H1 (cell line): Measurements from ENCODE around the gene KIF1B. TPM values are rescaled to one million over a fixed set of nuclear protein-coding genes. Genes with fewer than 3 reads are reported as not detected.

Experiments
- CTCF ChIA-PET: fragments of 300-600 bp; sonication (Branson Sonifier 250); formaldehyde crosslinking; loops from one replicate; lab custom pipeline; 2021; ENCODE audit not compliant: partially characterized antibody; lab: Charles Lee
- POLR2A ChIA-PET: fragments of 300-600 bp; sonication (Branson Sonifier 250); formaldehyde crosslinking; loops from one replicate; lab custom pipeline; 2021; ENCODE audit warnings: inconsistent platforms; ENCODE audit not compliant: partially characterized antibody; lab: Charles Lee
- DNase-seq, 2 experiments: peaks; one replicate each; pipeline versions ENCODE4 v3.0.0 to v3.0.0-alpha.2; 2010 to 2022; ENCODE audit warnings: low spot score in 2 of 2, low read depth in 1 of 2, mixed read lengths in 1 of 2
- FAIRE-seq: peaks from 2 replicates; lab custom pipeline; 2011; peaks lifted over from hg19 to GRCh38; lab: Jason Lieb, UNC
- H2AFZ ChIP-seq: 2 replicates; pipeline ENCODE4 v1.8.1; 2012; ENCODE audit warnings: low read length, inconsistent platforms
- H2AK5ac ChIP-seq: 2 replicates; pipeline ENCODE4 v1.6.1; 2013; ENCODE audit warnings: low read depth, low read length
- H2BK120ac ChIP-seq: replicated peaks from 2 replicates; pipeline ENCODE3; 2013; ENCODE audit warnings: low read depth, low read length, inconsistent platforms
- H2BK12ac ChIP-seq: 2 replicates; pipeline ENCODE4 v1.6.1; 2013; ENCODE audit warnings: low read depth, low read length
- H2BK15ac ChIP-seq: 2 replicates; pipeline ENCODE4 v1.6.1; 2013; ENCODE audit warnings: low read length
- H2BK20ac ChIP-seq: 2 replicates; pipeline ENCODE4 v1.6.1; 2013; ENCODE audit warnings: low read length
- H2BK5ac ChIP-seq: 2 replicates; pipeline ENCODE4 v1.6.1; 2013; ENCODE audit warnings: low read depth, low read length
- H3K14ac ChIP-seq: 2 replicates; pipeline ENCODE4 v1.6.1; 2013; ENCODE audit warnings: inconsistent platforms; ENCODE audit not compliant: insufficient read length
- H3K18ac ChIP-seq: 2 replicates; pipeline ENCODE4 v1.6.1; 2013; ENCODE audit warnings: low read length; ENCODE audit errors: extremely low read depth
- H3K23ac ChIP-seq: 2 replicates; pipeline ENCODE4 v1.6.1; 2013; ENCODE audit warnings: inconsistent platforms; ENCODE audit not compliant: insufficient read length
- H3K23me2 ChIP-seq: 2 replicates; pipeline ENCODE4 v1.6.1; 2013; ENCODE audit warnings: low read depth, low read length
- H3K27ac ChIP-seq: 2 replicates; pipeline ENCODE4 v1.6.1; 2011; ENCODE audit warnings: low read depth, low read length, inconsistent platforms
- H3K27me3 ChIP-seq, 4 experiments: replicated peaks in 1 of 4; 1 replicate in 1 of 4; 2 replicates in 3 of 4; pipeline versions ENCODE4 v1.6.1 to v1.8.1; 2011 to 2013; ENCODE audit warnings: low read length in 3 of 4, mild to moderate bottlenecking in 3 of 4, inconsistent platforms in 2 of 4, mixed read lengths in 2 of 4, moderate library complexity in 1 of 4; ENCODE audit not compliant: control insufficient read depth in 3 of 4, insufficient read depth in 3 of 4; ENCODE audit errors: extremely low read depth in 1 of 4
- H3K36me3 ChIP-seq, 4 experiments: 2 replicates each; pipeline versions ENCODE4 v1.6.1 to v1.8.1; 2011 to 2013; ENCODE audit warnings: mild to moderate bottlenecking in 4 of 4, low read length in 3 of 4, moderate library complexity in 2 of 4, control low read depth in 1 of 4, inconsistent platforms in 1 of 4; ENCODE audit not compliant: insufficient read depth in 4 of 4, control insufficient read depth in 2 of 4
- H3K4ac ChIP-seq: replicated peaks from 2 replicates; pipeline ENCODE3; 2013; ENCODE audit warnings: low read length, low read depth, mixed read lengths, inconsistent platforms; ENCODE audit not compliant: insufficient read length
- H3K4me1 ChIP-seq, 4 experiments: replicated peaks in 1 of 4; 1 replicate in 1 of 4; 2 replicates in 3 of 4; pipeline versions ENCODE4 v1.6.1 to v1.8.1; 2011 to 2013; ENCODE audit warnings: low read length in 3 of 4, inconsistent platforms in 2 of 4, mixed read lengths in 1 of 4; ENCODE audit not compliant: insufficient read depth in 4 of 4, control insufficient read depth in 3 of 4
- H3K4me2 ChIP-seq, 2 experiments: 2 replicates each; pipeline versions ENCODE4 v1.6.1 to v1.8.1; 2011 to 2013; ENCODE audit warnings: low read depth in 2 of 2, low read length in 2 of 2, control low read depth in 1 of 2, inconsistent platforms in 1 of 2, mild to moderate bottlenecking in 1 of 2; ENCODE audit not compliant: insufficient read depth in 1 of 2
- H3K4me3 ChIP-seq, 4 experiments: fragments of 200-600, 300-600 bp in 1 of 4; sonication (generic), shearing (Covaris generic), sonication (Bioruptor Twin) in 1 of 4; 2 replicates each; pipeline versions ENCODE4 v1.5.1 to v1.8.1; 2011 to 2016; ENCODE audit warnings: low read length in 4 of 4, low read depth in 3 of 4, control low read depth in 2 of 4, inconsistent platforms in 2 of 4, mild to moderate bottlenecking in 2 of 4, mixed read lengths in 1 of 4, moderate library complexity in 1 of 4; ENCODE audit not compliant: insufficient read depth in 2 of 4; ENCODE audit errors: extremely low read depth in 1 of 4
- H3K56ac ChIP-seq: replicated peaks from 2 replicates; pipeline ENCODE3; 2013; ENCODE audit warnings: low read depth, mild to moderate bottlenecking, mixed read lengths, low read length, inconsistent platforms; ENCODE audit not compliant: insufficient read length
- H3K79me1 ChIP-seq: 2 replicates; pipeline ENCODE4 v1.6.1; 2013; ENCODE audit warnings: low read depth, low read length, control low read depth
- H3K79me2 ChIP-seq, 2 experiments: 2 replicates each; pipeline versions ENCODE4 v1.6.1 to v1.8.1; 2012 to 2013; ENCODE audit warnings: low read length in 2 of 2, mild to moderate bottlenecking in 2 of 2, inconsistent platforms in 1 of 2; ENCODE audit not compliant: insufficient read depth in 2 of 2, control insufficient read depth in 1 of 2
- H3K9ac ChIP-seq, 4 experiments: replicated peaks in 1 of 4; 1 replicate in 1 of 4; 2 replicates in 3 of 4; pipeline versions ENCODE4 v1.6.1 to v1.8.1; 2011 to 2013; ENCODE audit warnings: low read depth in 3 of 4, low read length in 3 of 4, control low read depth in 2 of 4, mild to moderate bottlenecking in 2 of 4, moderate library complexity in 2 of 4, inconsistent platforms in 1 of 4; ENCODE audit errors: extremely low read depth in 1 of 4
- H3K9me3 ChIP-seq, 2 experiments: 2 replicates each; pipeline versions ENCODE4 v1.6.1 to v1.8.1; 2012 to 2013; ENCODE audit warnings: mild to moderate bottlenecking in 2 of 2, moderate library complexity in 2 of 2, control low read depth in 1 of 2, inconsistent platforms in 1 of 2, low read depth in 1 of 2, low read length in 1 of 2, mixed read lengths in 1 of 2; ENCODE audit not compliant: insufficient read depth in 2 of 2
- H4K20me1 ChIP-seq, 2 experiments: replicated peaks in 1 of 2; 2 replicates each; pipeline versions ENCODE3 to v1.8.1; 2011 to 2013; ENCODE audit warnings: inconsistent platforms in 2 of 2, low read length in 2 of 2, mild to moderate bottlenecking in 1 of 2; ENCODE audit not compliant: insufficient read depth in 2 of 2, control insufficient read depth in 1 of 2
- H4K5ac ChIP-seq: 2 replicates; pipeline ENCODE4 v1.6.1; 2013; ENCODE audit warnings: low read length, low read depth, mixed read lengths, inconsistent platforms; ENCODE audit not compliant: insufficient read length
- H4K8ac ChIP-seq: 2 replicates; pipeline ENCODE4 v1.8.0; 2013; ENCODE audit warnings: mild to moderate bottlenecking, moderate library complexity, low read length, inconsistent platforms; ENCODE audit not compliant: insufficient read depth; ENCODE audit errors: extremely low read depth
- H4K91ac ChIP-seq: replicated peaks from 2 replicates; pipeline ENCODE3; 2013; ENCODE audit warnings: low read length, mixed read lengths, inconsistent platforms; ENCODE audit not compliant: insufficient read length
- ASH2L ChIP-seq: fragments of 200-600, 300-600 bp; sonication (generic); IDR thresholded peaks from one replicate; pipeline ENCODE4 v1.7.1; 2017; ENCODE audit warnings: low read length
- CEBPB ChIP-seq: IDR thresholded peaks from 2 replicates; pipeline ENCODE4 v1.6.1; 2012; ENCODE audit warnings: low read depth, low read length
- EGR1 ChIP-seq: IDR thresholded peaks from 2 replicates; pipeline ENCODE4 v1.6.1; 2011; ENCODE audit warnings: low read depth, low read length, borderline replicate concordance
- HDAC6 ChIP-seq: IDR thresholded peaks from one replicate; pipeline ENCODE4 v1.7.1; 2012; ENCODE audit warnings: low read depth, mild to moderate bottlenecking, inconsistent platforms, low read length, moderate library complexity
- JUN ChIP-seq: IDR thresholded peaks from 2 replicates; pipeline ENCODE4 v1.6.1; 2011; ENCODE audit warnings: low read depth, mild to moderate bottlenecking, improper control_type of control experiment, low read length
- JUND ChIP-seq: IDR thresholded peaks from 2 replicates; pipeline ENCODE4 v1.6.1; 2011; ENCODE audit warnings: mild to moderate bottlenecking, improper control_type of control experiment, low read length
- KDM5A ChIP-seq: fragments of 200-600 bp; IDR thresholded peaks from 2 replicates; pipeline ENCODE4 v1.7.1; 2012; ENCODE audit warnings: mild to moderate bottlenecking, low read length, inconsistent platforms, mixed read lengths
- RNF2 ChIP-seq: fragments of 200-900, 300-1000 bp; sonication (generic); IDR thresholded peaks from 2 replicates; pipeline ENCODE4 v1.7.1; 2016; ENCODE audit warnings: borderline replicate concordance, low read depth, mild to moderate bottlenecking, antibody characterized with exemption, low read length; ENCODE audit not compliant: poor library complexity, severe bottlenecking; ENCODE audit errors: missing control alignments
- SIRT6 ChIP-seq: IDR thresholded peaks from one replicate; pipeline ENCODE4 v1.7.1; 2012; ENCODE audit warnings: low read length, inconsistent platforms
- SIX5 ChIP-seq: IDR thresholded peaks from 2 replicates; pipeline ENCODE4 v1.6.1; 2011; ENCODE audit warnings: mild to moderate bottlenecking, low read depth, low read length
- SUZ12 ChIP-seq: fragments of 200-600 bp; sonication (generic); IDR thresholded peaks from 2 replicates; pipeline ENCODE4 v1.6.1; 2012; ENCODE audit warnings: mild to moderate bottlenecking, inconsistent platforms, low read length, moderate library complexity, mixed read lengths
- TEAD4 ChIP-seq: IDR thresholded peaks from 2 replicates; pipeline ENCODE4 v1.6.1; 2012; ENCODE audit warnings: low read depth, low read length, inconsistent platforms, mixed read lengths
- WGBS, 2 experiments: shearing (Covaris generic) in 1 of 2; methylation state at CpG; one replicate each; pipeline versions ENCODE4 v1.1.6 to v1.1.7; 2013 to 2015; ENCODE audit warnings: low lambda C conversion rate in 2 of 2, mixed read lengths in 2 of 2, inconsistent platforms in 1 of 2, low coverage in 1 of 2, missing lambda C conversion rate in 1 of 2; ENCODE audit not compliant: insufficient replicate concordance in 2 of 2, insufficient coverage in 1 of 2, insufficient read length in 1 of 2; ENCODE audit errors: extremely low coverage in 1 of 2, missing lambda C conversion rate in 1 of 2; 5-methylcytosine and 5-hydroxymethylcytosine counted together
- polyA plus RNA-seq, 7 experiments: library from polyadenylated mRNA; depleted of rRNA in 3 of 7; stranded (reverse) in 5 of 7; unstranded in 2 of 7; fragments of >200 nt in 5 of 7; fragments of 200-250 nt in 2 of 7; gene quantifications; 1 replicate in 5 of 7; 2 replicates in 1 of 7; 4 replicates in 1 of 7; pipeline versions ENCODE4 v1.2.1 to v1.2.3, GENCODE V29; 2011 to 2013; ENCODE audit warnings: missing spikeins in 2 of 7, mixed read lengths in 2 of 7
- total RNA-seq: library from RNA; stranded (reverse); fragmentation: NEBNext Ultra II Directional; extraction: Animal tissue kit (Norgen Biotek cat#: 25700); gene quantifications from 2 replicates; pipeline ENCODE4 v1.2.1, GENCODE V29; 2021

The KIF1B gene
- total and polyA plus RNA-seq, 2 of the 8 experiments (the other 6 are each of a cell fraction or from before 2014, with no cell fraction given), result 39.1 to 74.2 TPM

DNA sequence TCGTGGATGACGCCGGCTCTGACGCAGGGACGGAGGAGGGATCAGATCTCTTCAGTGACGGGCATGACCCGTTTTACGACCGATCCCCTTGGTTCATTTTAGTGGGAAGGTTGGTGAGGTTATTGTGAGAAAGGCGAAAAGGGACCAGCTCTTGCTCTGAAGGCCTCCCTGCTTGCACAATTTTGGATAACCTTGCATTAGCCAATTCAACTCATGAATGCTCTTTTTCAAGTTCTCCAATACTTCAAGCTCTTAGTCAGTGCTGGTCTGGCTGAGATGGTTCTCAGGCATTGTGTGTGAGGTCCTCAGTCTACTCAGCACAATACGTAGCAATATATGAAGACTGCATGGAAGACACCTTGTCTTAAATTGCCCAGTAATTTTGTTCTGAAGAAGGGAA lies 115.9 kb downstream of the KIF1B start:
- Histone ChIP-seq H3K79me2 (no peaks in the 10 kb centered on the region), H4K91ac (no peak overlapping the region), H3K4me2 (no peak overlapping the region), H3K4ac (no peak overlapping the region), H2BK5ac (no peak overlapping the region), H2BK12ac (no peak overlapping the region), H3K4me1 (no peaks in the 10 kb centered on the region), H2BK15ac (no peak overlapping the region), H3K18ac (no peak overlapping the region), H2BK20ac (no peak overlapping the region), H2BK120ac (no peak overlapping the region), H4K20me1 (no peaks in the 10 kb centered on the region), H3K27ac (no peak overlapping the region), H3K27me3 (no peaks in the 10 kb centered on the region), H3K56ac (no peak overlapping the region), H4K8ac (no peak overlapping the region; the same call in 1 of the 2 replicates), H3K23ac (no peak overlapping the region), H3K79me1 (no peaks in the 10 kb centered on the region), H3K4me3 (no peak overlapping the region), H3K9me3 (no peaks in the 10 kb centered on the region), H3K14ac (no peak overlapping the region), H4K5ac (no peak overlapping the region), H3K9ac (no peak overlapping the region), H3K36me3 (peaks cover 2 to 26% (median 5%) of the 10 kb centered on the region in 4 experiments; a peak in 5 of 8 replicates), H3K23me2 (no peaks in the 10 kb centered on the region), H2AK5ac (no peak overlapping the region), H2AFZ (no peak overlapping the region)
- ChIA-PET POLR2A (interaction anchor here (1.5 kb wide), 1 partner anchor 8 kb away, joined by 5 read pairs; no protein-coding TSS in a partner anchor), CTCF (interaction anchor here (0.5 to 1.0 kb wide), 3 partner anchors 12 to 542 kb away, joined by 3 read pairs; no protein-coding TSS in a partner anchor)
- FAIRE-seq (no peak), DNase-seq (peak in 1 of 2 experiments; percentile 32)
- 93% methylated on average over 11 of the region's 11 CpGs; no CpG with 5 or more reads in 1 of the 2 experiments for WGBS, 2 experiments
- TF ChIP-seq KDM5A (no peak), SUZ12 (no peak), ASH2L (no peak), SIX5 (no peak), RNF2 (no peak), CEBPB (no peak), JUND (no peak), JUN (no peak), EGR1 (no peak), TEAD4 (no peak), HDAC6 (no peak), SIRT6 (no peak)
